Common myeloid progenitor, CD34-positive (primary cell): ENCODE results near the gene FAM210A.
A peak's percentile ranks its signal among the peaks of the same experiment; 100 is the strongest.
"Not testable (repeated sequence)": the region's sequence is repeated elsewhere in the genome, so short reads cannot be mapped to it uniquely, and the experiment has no call there.

ENCODE experiments used
- CTCF ChIA-PET: fragments of 350-600 bp; sonication (Branson Sonifier 250); formaldehyde crosslinking; loops from one replicate; lab custom pipeline; 2021; ENCODE audit warnings: antibody characterized with exemption; lab: Charles Lee
- POLR2A ChIA-PET: fragments of 350-600 bp; sonication (Branson Sonifier 250); formaldehyde crosslinking; loops from one replicate; lab custom pipeline; 2021; ENCODE audit warnings: antibody characterized with exemption; lab: Charles Lee
- DNase-seq, 3 donors: peaks; one replicate each; pipeline versions ENCODE4 v3.0.0 to v3.0.0-alpha.2; 2013
- H3K27ac ChIP-seq, 2 experiments: 1 replicate in 1 of 2; 2 replicates in 1 of 2; pipeline ENCODE4 v1.7.0; 2013; ENCODE audit warnings: inconsistent platforms in 2 of 2, low read length in 2 of 2, mild to moderate bottlenecking in 2 of 2, low read depth in 1 of 2, moderate library complexity in 1 of 2; ENCODE audit not compliant: severe bottlenecking in 2 of 2, insufficient read depth in 1 of 2, poor library complexity in 1 of 2
- H3K27me3 ChIP-seq, 5 experiments: replicated peaks in 2 of 5; 1 replicate in 3 of 5; 2 replicates in 2 of 5; pipeline versions ENCODE4 v1.6.1 to v1.7.0; 2013; ENCODE audit warnings: low read length in 4 of 5, mild to moderate bottlenecking in 2 of 5, moderate library complexity in 2 of 5, inconsistent platforms in 1 of 5; ENCODE audit not compliant: insufficient read depth in 5 of 5, control insufficient read depth in 4 of 5
- H3K36me3 ChIP-seq, 4 experiments: 1 replicate in 2 of 4; 2 replicates in 2 of 4; pipeline versions ENCODE4 v1.6.1 to v1.7.0; 2013; ENCODE audit warnings: low read length in 3 of 4, control low read depth in 1 of 4, mild to moderate bottlenecking in 1 of 4; ENCODE audit not compliant: control insufficient read depth in 4 of 4, insufficient read depth in 4 of 4
- H3K4me1 ChIP-seq, 4 experiments: 1 replicate in 3 of 4; 2 replicates in 1 of 4; pipeline versions ENCODE4 v1.6.1 to v1.7.1; 2013; ENCODE audit warnings: low read length in 3 of 4, mild to moderate bottlenecking in 3 of 4, control low read depth in 1 of 4, inconsistent platforms in 1 of 4, moderate library complexity in 1 of 4; ENCODE audit not compliant: control insufficient read depth in 4 of 4, insufficient read depth in 4 of 4; ENCODE audit errors: control extremely low read depth in 1 of 4
- H3K4me3 ChIP-seq, 7 experiments: 1 replicate in 4 of 7; 2 replicates in 3 of 7; pipeline versions ENCODE4 v1.5.1 to v1.7.0; 2013; ENCODE audit warnings: mild to moderate bottlenecking in 7 of 7, low read length in 6 of 7, moderate library complexity in 6 of 7, inconsistent platforms in 2 of 7, low read depth in 2 of 7, control low read depth in 1 of 7; ENCODE audit not compliant: insufficient read depth in 4 of 7, control insufficient read depth in 1 of 7; ENCODE audit errors: extremely low read depth in 1 of 7
- H3K9me3 ChIP-seq, 5 experiments: 1 replicate in 4 of 5; 2 replicates in 1 of 5; pipeline versions ENCODE4 v1.6.1 to v1.7.1; 2013; ENCODE audit warnings: low read length in 4 of 5, mild to moderate bottlenecking in 2 of 5, inconsistent platforms in 1 of 5, low read depth in 1 of 5, moderate library complexity in 1 of 5; ENCODE audit not compliant: control insufficient read depth in 4 of 5, insufficient read depth in 2 of 5; ENCODE audit errors: control extremely low read depth in 1 of 5
- WGBS: methylation state at CpG from one replicate; pipeline ENCODE4 v1.1.5; 2013; ENCODE audit not compliant: insufficient coverage; 5-methylcytosine and 5-hydroxymethylcytosine counted together

FAM210A gene

DNA sequence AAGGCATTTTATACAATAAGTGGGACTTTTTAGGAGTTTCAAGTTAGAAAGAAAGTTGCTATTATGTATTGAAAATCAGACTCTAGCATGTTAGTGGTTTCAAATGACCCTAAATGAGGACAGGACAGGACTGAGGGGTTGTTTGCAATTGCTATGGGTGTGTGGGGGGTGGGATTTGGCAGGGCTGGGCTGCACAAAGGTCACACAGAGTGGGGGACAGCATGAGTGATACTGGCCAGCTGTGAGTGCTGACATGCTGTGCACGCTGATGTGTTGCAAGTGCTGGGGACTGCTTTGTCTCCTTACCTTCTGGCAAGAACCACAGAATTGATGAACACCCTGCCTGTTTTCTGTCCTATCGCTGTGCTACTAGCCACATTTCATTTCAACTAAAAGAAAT, 29.9 kb upstream of the FAM210A start:
- Histone ChIP-seq H3K4me3 (no peak overlapping the region), H3K27me3 (no peaks in the 10 kb centered on the region), H3K27ac (no peak overlapping the region), H3K4me1 (no peaks in the 10 kb centered on the region), H3K36me3 (peaks cover 24 to 65% (median 53%) of the 10 kb centered on the region in 4 experiments), H3K9me3 (peaks cover 0 to 15% (median 3%) of the 10 kb centered on the region in 5 experiments)
- CTCF ChIA-PET, result no interaction called here
- no peak for DNase-seq
- POLR2A ChIA-PET, result no interaction called here
- no CpG with 5 or more reads among the region's 2 CpGs for WGBS

DNA sequence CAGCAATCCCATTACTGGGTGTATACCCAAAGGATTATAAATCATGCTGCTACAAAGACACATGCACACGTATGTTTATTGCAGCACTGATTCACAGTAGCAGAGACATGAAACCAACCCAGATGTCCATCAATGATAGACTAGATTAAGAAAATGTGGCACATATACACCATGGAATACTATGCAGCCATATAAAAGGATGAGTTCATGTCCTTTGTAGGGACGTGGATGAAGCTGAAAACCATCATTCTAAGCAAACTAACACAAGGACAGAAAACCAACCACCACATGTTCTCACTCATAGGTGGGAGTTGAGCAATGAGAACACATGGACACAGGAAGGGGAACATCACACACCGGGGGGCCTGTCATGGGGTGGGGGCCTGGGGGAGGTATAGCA, 25.2 kb upstream of the FAM210A start:
- CTCF ChIA-PET, H3K4me1 ChIP-seq, H3K9me3 ChIP-seq, DNase-seq, H3K4me3 ChIP-seq, H3K27me3 ChIP-seq, POLR2A ChIA-PET, H3K27ac ChIP-seq: not testable (repeated sequence)
- H3K36me3 ChIP-seq, result peaks cover 20 to 86% (median 56%) of the 10 kb centered on the region in 4 experiments
- 100% methylated on average over 1 of the region's 3 CpGs for whole genome bisulfite sequencing

- ChIA-PET POLR2A (interaction anchor here (0.6 kb wide), 1 partner anchor 19 kb away, joined by 4 read pairs; no protein-coding TSS in a partner anchor), CTCF (interaction anchor here (1.2 to 1.3 kb wide), 2 partner anchors 8 to 13 kb away, joined by 3 read pairs; no protein-coding TSS in a partner anchor)
- H3K4me3 ChIP-seq, result no peak overlapping the region
- H3K9me3 ChIP-seq, result peaks cover 0 to 1% (median 0%) of the 10 kb centered on the region in 5 experiments
- no peaks in the 10 kb centered on the region for H3K4me1 ChIP-seq
- H3K36me3 ChIP-seq, result peaks cover 20 to 78% (median 48%) of the 10 kb centered on the region in 4 experiments
- no peak for DNase-seq
- H3K27ac ChIP-seq, result no peak overlapping the region
- no peaks in the 10 kb centered on the region for H3K27me3 ChIP-seq
- 100% methylated on average over 2 of the region's 3 CpGs for WGBS
These were observed 20.3 kb upstream of the FAM210A start for GRCh38 chr18:13746633-13747032.

DNA sequence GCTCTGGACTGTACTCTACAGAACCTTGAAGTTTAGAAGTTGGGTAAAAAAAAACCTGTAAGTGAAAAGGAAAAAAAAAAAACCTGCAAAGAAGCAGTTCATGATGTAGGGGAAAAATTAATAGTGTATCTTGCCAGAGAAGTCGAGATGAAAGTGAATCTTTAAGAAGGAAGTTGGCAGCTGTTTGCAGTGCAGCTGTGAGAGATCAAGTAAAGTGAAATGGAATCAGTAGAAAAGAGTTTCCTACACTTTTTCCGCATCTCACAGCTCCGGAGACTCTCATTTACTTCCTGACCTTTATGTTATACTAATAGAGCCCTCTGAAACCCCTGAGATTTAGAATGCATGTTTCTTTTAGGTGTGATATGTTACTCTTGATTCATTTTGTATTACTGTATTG, 19.3 kb upstream of the FAM210A start:
- ChIA-PET CTCF (interaction anchor here (1.2 to 1.3 kb wide), 2 partner anchors 9 to 12 kb away, joined by 3 read pairs; no protein-coding TSS in a partner anchor), POLR2A (interaction anchor here (0.7 kb wide), 1 partner anchor 62 kb away, joined by 3 read pairs; no protein-coding TSS in a partner anchor)
- Histone ChIP-seq H3K36me3 (peaks cover 24 to 83% (median 50%) of the 10 kb centered on the region in 4 experiments), H3K4me3 (no peak overlapping the region), H3K9me3 (peaks cover 0 to 1% (median 0%) of the 10 kb centered on the region in 5 experiments), H3K4me1 (no peaks in the 10 kb centered on the region), H3K27ac (no peak overlapping the region), H3K27me3 (no peaks in the 10 kb centered on the region)
- no peak for DNase-seq
- WGBS, result 85% methylated on average over 1 of the region's 3 CpGs

DNA sequence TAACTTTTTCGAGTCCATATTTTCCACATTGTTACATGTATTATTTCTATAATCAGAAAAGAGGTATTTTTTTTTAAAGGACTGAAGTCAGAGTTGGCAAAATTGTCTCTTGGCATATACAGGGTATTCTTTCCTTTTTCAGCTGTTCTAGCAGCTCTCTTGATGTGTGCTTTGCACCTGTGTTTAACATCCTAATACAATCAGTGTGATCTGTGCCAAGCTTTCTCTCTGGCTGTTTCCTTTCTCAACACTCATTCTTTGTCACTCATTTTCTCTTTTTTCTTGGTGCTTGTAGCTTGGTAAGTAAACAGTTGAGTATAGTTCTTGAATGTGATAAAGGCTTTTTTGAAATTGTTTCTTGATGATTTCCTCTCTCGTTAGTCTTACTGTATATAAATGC, 9.3 kb upstream of the FAM210A start:
- Histone ChIP-seq H3K27me3 (no peaks in the 10 kb centered on the region), H3K9me3 (no peaks in the 10 kb centered on the region), H3K27ac (no peak overlapping the region), H3K36me3 (peaks cover 30 to 66% (median 39%) of the 10 kb centered on the region in 4 experiments), H3K4me3 (no peak overlapping the region), H3K4me1 (no peaks in the 10 kb centered on the region)
- no peak for DNase-seq
- WGBS, result 100% methylated on average over 1 of the region's 2 CpGs
- POLR2A ChIA-PET, result no interaction called here
- CTCF ChIA-PET, result no interaction called here

- no peaks in the 10 kb centered on the region for H3K27me3 ChIP-seq
- no peak for DNase-seq
- no peak overlapping the region for H3K4me3 ChIP-seq
- H3K27ac ChIP-seq, result no peak overlapping the region
- peaks cover 14 to 23% (median 16%) of the 10 kb centered on the region in 4 experiments for H3K36me3 ChIP-seq
- peaks cover 7 to 17% (median 11%) of the 10 kb centered on the region in 4 experiments for H3K4me1 ChIP-seq
- WGBS, result no CpG with 5 or more reads among the region's 1 CpG
- CTCF ChIA-PET, result no interaction called here
- POLR2A ChIA-PET, result no interaction called here
- H3K9me3 ChIP-seq, result no peaks in the 10 kb centered on the region
These were observed 4.1 kb upstream of the FAM210A start for GRCh38 chr18:13730481-13730880.

- 0% methylated on average over 22 of the region's 30 CpGs for WGBS
- Histone ChIP-seq H3K4me3 (peak overlapping the region; percentile 66 to 92 (median 85)), H3K27me3 (no peaks in the 10 kb centered on the region), H3K4me1 (peaks cover 13 to 27% (median 20%) of the 10 kb centered on the region in 4 experiments), H3K9me3 (no peaks in the 10 kb centered on the region), H3K27ac (peak overlapping the region; percentile 91 to 97), H3K36me3 (peaks cover 0 to 8% (median 2%) of the 10 kb centered on the region in 4 experiments)
- ChIA-PET POLR2A (interaction anchor here (0.6 to 1.2 kb wide), 2 partner anchors 11 to 20 kb away, joined by 4 to 5 read pairs; no protein-coding TSS in a partner anchor), CTCF (interaction anchor here (0.6 kb wide), 1 partner anchor 11 kb away, joined by 3 read pairs; no protein-coding TSS in a partner anchor)
- peak in 1 of 3 donors; percentile 20 for DNase-seq
These were observed 594 bp upstream of the FAM210A start for GRCh38 chr18:13726972-13727331.
